Epidermal melanocyte (primary cell): ENCODE measurements around the gene PARD6A.

Experiments
- DNase-seq: peaks from one replicate; pipeline ENCODE4 v3.0.0; 2011; ENCODE audit warnings: low spot score; ENCODE audit not compliant: insufficient read length

The PARD6A gene

GRCh38 chr16:67666559-67667452 lies 6.0 kb downstream of the PARD6A start, which contains the start of the genes C16orf86 and ENKD1:
TSS of gene C16orf86 (plus strand) at chr16:67666814. CDS start at chr16:67666971, 157 bp downstream.
TSS of gene ENKD1 (minus strand) at chr16:67666750. CDS start at chr16:67666442, 308 bp downstream.
- DNase-seq, result peak; percentile 95

GRCh38 chr16:67667453-67667816 lies 6.7 kb downstream of the PARD6A start:
- peak; percentile 13 for DNase-seq

- peak; percentile 99 for DNase-seq
These were observed 7.2 kb downstream of the PARD6A start for GRCh38 chr16:67667817-67668494.

DNA sequence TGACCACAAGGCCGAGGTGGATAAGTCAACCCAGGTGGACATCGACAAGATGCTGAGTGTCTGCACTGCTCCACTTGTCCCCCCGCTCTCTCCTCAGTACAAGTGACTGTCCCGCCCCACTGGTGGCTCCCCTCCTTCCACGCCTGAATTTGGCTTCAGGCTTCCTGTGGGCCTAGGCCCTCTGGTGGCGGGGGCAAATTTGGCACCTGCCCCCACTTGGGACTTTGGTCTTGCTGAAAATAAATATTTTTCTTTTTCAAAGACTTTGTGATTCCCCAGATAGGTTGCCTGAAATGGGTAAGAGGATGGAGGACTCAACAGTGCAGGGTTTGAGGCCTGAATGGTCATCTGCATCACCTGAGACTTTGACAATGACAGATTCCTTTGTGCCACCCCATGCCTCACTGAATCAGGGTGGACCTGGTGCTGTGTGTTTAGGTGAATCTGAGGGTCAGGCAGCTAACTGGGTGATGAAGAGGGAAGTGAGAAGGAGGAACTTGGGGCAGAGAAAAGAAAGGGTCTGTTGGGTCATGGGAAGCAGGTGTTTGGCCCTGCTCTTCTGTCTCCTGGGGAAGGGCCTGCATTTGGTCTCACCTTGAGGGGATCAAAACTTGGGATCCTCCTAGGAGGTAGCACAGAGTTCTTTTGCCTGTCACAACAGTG lies 7.9 kb downstream of the PARD6A start:
- DNase-seq, result no peak

- no peak for DNase-seq
These were observed 8.8 kb downstream of the PARD6A start for GRCh38 chr16:67669499-67670101.

DNA sequence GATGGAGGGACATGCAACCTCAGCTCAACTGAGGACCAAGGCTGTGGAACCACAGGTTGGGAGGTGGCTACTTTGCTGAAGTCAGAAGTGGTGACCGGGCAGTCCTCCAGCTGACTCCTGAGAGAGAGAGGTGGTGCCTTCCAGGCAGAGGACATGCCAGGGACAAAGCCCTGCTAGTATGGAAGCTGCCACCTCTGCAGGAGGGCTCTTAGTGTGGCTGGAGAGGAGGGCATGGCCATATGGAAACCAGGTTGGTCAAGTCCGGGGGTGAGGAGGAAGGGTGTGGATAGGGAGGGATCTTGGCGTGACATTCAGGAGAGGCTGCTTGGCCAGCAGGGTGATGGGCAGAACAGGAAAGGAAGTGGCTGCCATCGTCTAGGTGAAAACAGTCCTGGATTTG lies 11.5 kb downstream of the PARD6A start:
- no peak for DNase-seq

- DNase-seq, result peak; percentile 92
These were observed 12.2 kb downstream of the PARD6A start for GRCh38 chr16:67672739-67673662.

- DNase-seq, result no peak
These were observed 13.2 kb downstream of the PARD6A start for GRCh38 chr16:67673712-67674580.

DNA sequence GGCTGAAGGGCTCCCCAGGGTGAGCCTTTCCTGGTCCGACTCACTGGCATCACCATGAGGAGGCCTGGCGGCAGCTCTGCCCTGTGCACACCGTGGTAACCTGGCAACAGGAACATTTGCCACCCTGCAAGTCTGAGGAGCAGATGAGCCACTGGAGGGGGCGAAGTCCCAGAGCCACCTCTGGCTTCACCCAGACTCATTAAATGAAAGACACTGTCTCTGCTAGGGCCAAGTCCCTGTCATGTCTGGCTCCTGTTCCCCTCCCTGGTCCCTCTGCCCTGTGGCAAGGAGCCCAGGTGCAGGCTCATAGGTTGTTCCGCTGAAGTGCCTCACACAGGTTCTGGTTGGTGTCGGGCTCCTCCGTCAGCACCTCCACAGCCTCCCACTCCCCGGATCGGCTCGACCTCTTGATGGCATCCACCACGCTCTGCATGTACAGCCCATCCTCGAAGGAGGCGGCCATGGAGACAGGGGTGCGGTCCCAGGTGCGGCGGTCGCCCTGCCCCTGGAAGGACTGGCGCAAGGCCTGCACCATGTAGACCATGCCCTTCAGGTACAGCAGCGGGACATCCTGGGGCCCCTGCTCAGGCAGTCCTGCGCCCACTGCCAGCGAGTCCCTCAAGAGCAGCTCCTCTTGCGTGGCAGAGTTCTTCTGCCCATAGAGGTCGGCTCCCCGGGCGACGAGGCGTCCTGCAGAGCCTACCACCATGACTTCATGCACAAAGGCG lies 14.3 kb downstream of the PARD6A start:
- DNase-seq, result no peak

- DNase-seq, result no peak
These were observed 14.8 kb downstream of the PARD6A start for GRCh38 chr16:67675579-67675935.

GRCh38 chr16:67675999-67676398 lies 15.2 kb downstream of the PARD6A start:
- DNase-seq, result no peak

- DNase-seq, result no peak
These were observed 15.8 kb downstream of the PARD6A start for GRCh38 chr16:67676516-67676915.

- DNase-seq, result no peak
These were observed 16.2 kb downstream of the PARD6A start for GRCh38 chr16:67676939-67677338.

GRCh38 chr16:67677712-67678111 lies 17.0 kb downstream of the PARD6A start:
- DNase-seq, result no peak

- no peak for DNase-seq
These were observed 17.7 kb downstream of the PARD6A start for GRCh38 chr16:67678354-67679023.

- DNase-seq, result no peak
These were observed 19.5 kb downstream of the PARD6A start for GRCh38 chr16:67679935-67680897.

DNA sequence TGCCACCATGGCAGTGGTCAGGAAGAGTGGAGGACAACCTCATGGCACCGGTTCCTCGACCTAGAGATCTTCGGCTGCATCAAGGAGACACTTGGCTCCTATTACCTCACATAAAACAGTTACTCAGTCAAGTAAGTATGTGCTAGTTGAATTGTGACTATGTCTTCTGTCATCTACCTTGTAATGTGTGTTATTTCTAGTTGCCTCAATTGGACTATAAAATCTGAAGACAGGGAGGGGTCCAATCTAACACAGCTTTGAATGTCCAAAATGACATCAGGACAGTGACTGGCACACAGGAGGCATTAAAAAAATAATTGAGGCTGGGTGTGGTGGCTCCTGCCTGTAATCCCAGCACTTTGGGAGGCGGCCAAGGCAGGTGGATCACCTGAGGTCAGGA lies 23.0 kb downstream of the PARD6A start:
- DNase-seq, result no peak
